ENCODE data around the gene PLEKHG3. TPM values are rescaled to one million over a fixed set of nuclear protein-coding genes. Genes with fewer than 3 reads are reported as not detected.

The PLEKHG3 gene
- total RNA-seq, 4 donors from 2014 or later: 58.1 to 273 (median 94.7) TPM

- peaks cover 0 to 43% (median 21%) of the 10 kb centered on the region in 4 donors for H3K36me3 ChIP-seq
Observed at GRCh38 chr14:64731141-64731581, 26.9 kb downstream of the PLEKHG3 start.

GRCh38 chr14:64732066-64732465, 27.8 kb downstream of the PLEKHG3 start:
- intact Hi-C loops (cut with DNase I; ENCODE audit: low total_unique reads) (no loop called here), in situ Hi-C loops (cut with MboI; ENCODE audit: low pct_ligation_motif_present in 1 of 4, low pct_unique_long_range_greater_than_20kb in 1 of 4, low sequenced_read_pairs in 3 of 4) (no loop called here)
- Histone ChIP-seq H3K36me3 (peaks cover 0 to 43% (median 21%) of the 10 kb centered on the region in 4 donors), H3K4me3 (no peak overlapping the region), H3K27me3 (no peaks in the 10 kb centered on the region), H3K9me3 (no peaks in the 10 kb centered on the region), H3K4me1 (peaks cover 3 to 45% (median 23%) of the 10 kb centered on the region in 4 donors), H3K27ac (no peak overlapping the region)
- DNase-seq: no peak
- 90% methylated on average over 4 of the region's 4 CpGs; no CpG with 5 or more reads in 1 of the 2 donors for WGBS, 2 donors (ENCODE audit: low coverage in 1 of 2)
- TF ChIP-seq POLR2AphosphoS5 (IDR thresholded peaks at IDR 0.05) (no peak), POLR2A (IDR thresholded peaks at IDR 0.05) (no peak), EP300 (IDR thresholded peaks at IDR 0.05; ENCODE audit: low read depth) (no peak), CTCF (IDR thresholded peaks at IDR 0.05) (no peak)

More at GRCh38 chr14:64731141-64731581, 26.9 kb downstream of the PLEKHG3 start:
- TF ChIP-seq CTCF (IDR thresholded peaks at IDR 0.05) (no peak), POLR2AphosphoS5 (IDR thresholded peaks at IDR 0.05) (no peak), EP300 (IDR thresholded peaks at IDR 0.05; ENCODE audit: low read depth) (no peak), POLR2A (IDR thresholded peaks at IDR 0.05) (no peak)
- 86 to 93% methylated on average over 9 to 15 of the region's 15 CpGs for WGBS, 2 donors (ENCODE audit: low coverage in 1 of 2)
- Histone ChIP-seq H3K4me1 (peaks cover under 1 to 45% (median 24%) of the 10 kb centered on the region in 4 donors), H3K27me3 (no peaks in the 10 kb centered on the region), H3K9me3 (no peaks in the 10 kb centered on the region), H3K4me3 (no peak overlapping the region), H3K27ac (no peak overlapping the region)
- no peak for DNase-seq
- intact Hi-C loops (cut with DNase I; ENCODE audit: low total_unique reads): no loop called here
- in situ Hi-C loops (cut with MboI; ENCODE audit: low pct_ligation_motif_present in 1 of 4, low pct_unique_long_range_greater_than_20kb in 1 of 4, low sequenced_read_pairs in 3 of 4): no loop called here

GRCh38 chr14:64732536-64733120, 28.4 kb downstream of the PLEKHG3 start:
- H3K36me3 ChIP-seq: peaks cover 0 to 41% (median 20%) of the 10 kb centered on the region in 4 donors
- in situ Hi-C loops (cut with MboI; ENCODE audit: low pct_ligation_motif_present in 1 of 4, low pct_unique_long_range_greater_than_20kb in 1 of 4, low sequenced_read_pairs in 3 of 4): no loop called here
- H3K4me3 ChIP-seq: no peak overlapping the region
- peaks cover 7 to 41% (median 19%) of the 10 kb centered on the region in 4 donors for H3K4me1 ChIP-seq
- intact Hi-C loops (cut with DNase I; ENCODE audit: low total_unique reads): no loop called here
- H3K9me3 ChIP-seq: no peaks in the 10 kb centered on the region
- no peak for DNase-seq
- TF ChIP-seq EP300 (IDR thresholded peaks at IDR 0.05; ENCODE audit: low read depth) (no peak), CTCF (IDR thresholded peaks at IDR 0.05) (no peak), POLR2AphosphoS5 (IDR thresholded peaks at IDR 0.05) (no peak), POLR2A (IDR thresholded peaks at IDR 0.05) (no peak)
- 89 to 95% methylated on average over 3 to 14 of the region's 14 CpGs for WGBS, 2 donors (ENCODE audit: low coverage in 1 of 2)
- H3K27ac ChIP-seq: no peak overlapping the region
- no peaks in the 10 kb centered on the region for H3K27me3 ChIP-seq

- no peaks in the 10 kb centered on the region for H3K9me3 ChIP-seq
- no peak for DNase-seq
- no peaks in the 10 kb centered on the region for H3K27me3 ChIP-seq
- no peak overlapping the region for H3K4me3 ChIP-seq
- TF ChIP-seq POLR2AphosphoS5 (IDR thresholded peaks at IDR 0.05) (no peak), EP300 (IDR thresholded peaks at IDR 0.05; ENCODE audit: low read depth) (no peak), POLR2A (IDR thresholded peaks at IDR 0.05) (no peak), CTCF (IDR thresholded peaks at IDR 0.05) (no peak)
- H3K4me1 ChIP-seq: peaks cover 7 to 39% (median 19%) of the 10 kb centered on the region in 4 donors
- WGBS, 2 donors (ENCODE audit: low coverage in 1 of 2): 87 to 91% methylated on average over 4 to 11 of the region's 11 CpGs
- H3K27ac ChIP-seq: no peak overlapping the region
- peaks cover 0 to 34% (median 16%) of the 10 kb centered on the region in 4 donors for H3K36me3 ChIP-seq
- intact Hi-C loops (cut with DNase I; ENCODE audit: low total_unique reads): no loop called here
- in situ Hi-C loops (cut with MboI; ENCODE audit: low pct_ligation_motif_present in 1 of 4, low pct_unique_long_range_greater_than_20kb in 1 of 4, low sequenced_read_pairs in 3 of 4): no loop called here
Observed at GRCh38 chr14:64733321-64733720, 29.1 kb downstream of the PLEKHG3 start.
